ENCODE data around the gene DOCK11. TPM values are rescaled to one million over a fixed set of nuclear protein-coding genes. Genes with fewer than 3 reads are reported as not detected.
"Not testable (repeated sequence)": the region's sequence is repeated elsewhere in the genome, so short reads cannot be mapped to it uniquely, and the experiment has no call there.

DOCK11 gene
- polyA plus RNA-seq, 4 donors, result 1.3 to 8.6 (median 4.0) TPM

DNA sequence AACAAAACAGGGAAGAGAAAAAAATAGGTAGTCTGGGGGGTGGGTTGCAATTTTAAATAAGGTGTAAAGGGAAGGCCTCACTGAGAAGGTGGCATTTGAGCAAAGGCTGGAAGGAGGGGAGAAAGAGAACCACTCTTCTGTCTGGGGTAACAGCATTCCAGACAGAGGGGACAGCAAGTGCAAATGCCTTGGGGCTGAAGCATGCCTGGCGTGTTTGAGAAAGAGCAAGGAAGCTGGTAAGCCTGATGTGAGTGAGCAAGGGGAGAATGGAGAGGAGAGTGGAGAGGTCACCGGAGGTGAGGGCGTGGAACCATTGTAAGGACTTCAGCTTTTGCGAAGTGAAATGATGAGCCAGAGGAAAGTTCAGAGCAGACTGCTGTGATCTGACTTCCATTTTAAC lies 19.7 kb upstream of the DOCK11 start:
- no peaks in the 10 kb centered on the region for H3K9me3 ChIP-seq (ENCODE audit: control insufficient read depth in 2 of 2, insufficient read depth in 1 of 2, low read depth in 1 of 2, low read length in 1 of 2)
- H3K4me3 ChIP-seq (ENCODE audit: low read depth in 1 of 3, low read length in 3 of 3), result no peak overlapping the region
- H3K27me3 ChIP-seq (ENCODE audit: control insufficient read depth in 3 of 3, insufficient read depth in 3 of 3, low read length in 3 of 3), result no peaks in the 10 kb centered on the region
- no peak overlapping the region for H3K27ac ChIP-seq (ENCODE audit: low read depth in 1 of 3, low read length in 2 of 3)
- no peaks in the 10 kb centered on the region for H3K4me1 ChIP-seq (ENCODE audit: control insufficient read depth in 3 of 3, insufficient read depth in 2 of 3, low read depth in 1 of 3, low read length in 2 of 3)
- no peaks in the 10 kb centered on the region for H3K36me3 ChIP-seq (ENCODE audit: control insufficient read depth in 3 of 3, insufficient read depth in 2 of 3, low read depth in 1 of 3, low read length in 3 of 3)
- WGBS, 3 donors, result 88 to 93% (median 89%) methylated on average over 4 of the region's 4 CpGs
- DNase-seq, result no peak
- no peak for FAIRE-seq

- FAIRE-seq (no peak), DNase-seq (no peak)
These were observed 15.4 kb upstream of the DOCK11 start for GRCh38 chrX:118480172-118480571.

DNA sequence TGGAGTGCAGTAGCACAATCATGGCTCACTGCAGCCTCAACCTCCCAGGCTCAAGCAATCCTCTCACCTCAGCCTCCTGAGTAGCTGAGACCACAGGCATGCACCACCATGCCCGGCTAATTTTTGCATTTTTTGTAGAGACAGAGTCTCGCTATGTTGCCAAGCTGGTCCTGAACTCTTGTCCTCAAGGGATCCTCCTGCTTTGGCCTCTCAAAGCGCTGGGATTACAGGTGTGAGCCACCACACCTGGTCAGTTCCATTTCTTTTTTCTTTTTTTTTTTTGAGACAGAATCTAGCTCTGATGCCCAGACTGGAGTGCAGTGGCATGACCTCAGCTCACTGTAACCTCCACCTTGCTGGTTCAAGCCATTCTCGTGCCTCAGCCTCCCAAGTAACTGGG lies 13.2 kb upstream of the DOCK11 start:
- WGBS, 3 donors, result 79 to 97% (median 95%) methylated on average over 4 of the region's 4 CpGs
- not testable (repeated sequence) for FAIRE-seq

More at GRCh38 chrX:118480172-118480571, 15.4 kb upstream of the DOCK11 start:
- H3K27ac ChIP-seq (ENCODE audit: low read depth in 1 of 3, low read length in 2 of 3), result no peak overlapping the region
- H3K4me3 ChIP-seq (ENCODE audit: low read depth in 1 of 3, low read length in 3 of 3), result no peak overlapping the region
- no peaks in the 10 kb centered on the region for H3K9me3 ChIP-seq (ENCODE audit: control insufficient read depth in 2 of 2, insufficient read depth in 1 of 2, low read depth in 1 of 2, low read length in 1 of 2)
- no peaks in the 10 kb centered on the region for H3K36me3 ChIP-seq (ENCODE audit: control insufficient read depth in 3 of 3, insufficient read depth in 2 of 3, low read depth in 1 of 3, low read length in 3 of 3)
- 76 to 85% (median 78%) methylated on average over 1 of the region's 1 CpG for WGBS, 3 donors
- H3K27me3 ChIP-seq (ENCODE audit: control insufficient read depth in 3 of 3, insufficient read depth in 3 of 3, low read length in 3 of 3), result no peaks in the 10 kb centered on the region
- no peaks in the 10 kb centered on the region for H3K4me1 ChIP-seq (ENCODE audit: control insufficient read depth in 3 of 3, insufficient read depth in 2 of 3, low read depth in 1 of 3, low read length in 2 of 3)

GRCh38 chrX:118484216-118484903 lies 11.3 kb upstream of the DOCK11 start:
- Histone ChIP-seq H3K27me3 (ENCODE audit: control insufficient read depth in 3 of 3, insufficient read depth in 3 of 3, low read length in 3 of 3) (no peaks in the 10 kb centered on the region), H3K4me3 (ENCODE audit: low read depth in 1 of 3, low read length in 3 of 3) (no peak overlapping the region), H3K4me1 (ENCODE audit: control insufficient read depth in 3 of 3, insufficient read depth in 2 of 3, low read depth in 1 of 3, low read length in 2 of 3) (no peaks in the 10 kb centered on the region), H3K9me3 (ENCODE audit: control insufficient read depth in 2 of 2, insufficient read depth in 1 of 2, low read depth in 1 of 2, low read length in 1 of 2) (no peaks in the 10 kb centered on the region), H3K36me3 (ENCODE audit: control insufficient read depth in 3 of 3, insufficient read depth in 2 of 3, low read depth in 1 of 3, low read length in 3 of 3) (no peaks in the 10 kb centered on the region), H3K27ac (ENCODE audit: low read depth in 1 of 3, low read length in 2 of 3) (no peak overlapping the region)
- DNase-seq, result no peak
- 76 to 87% (median 83%) methylated on average over 9 of the region's 9 CpGs for WGBS, 3 donors
- no peak for FAIRE-seq

More for the DNA sequence above, 13.2 kb upstream of the DOCK11 start:
- not testable (repeated sequence) for H3K27me3 ChIP-seq (ENCODE audit: control insufficient read depth in 3 of 3, insufficient read depth in 3 of 3, low read length in 3 of 3); H3K4me1 ChIP-seq (ENCODE audit: control insufficient read depth in 3 of 3, insufficient read depth in 2 of 3, low read depth in 1 of 3, low read length in 2 of 3); DNase-seq; H3K27ac ChIP-seq (ENCODE audit: low read depth in 1 of 3, low read length in 2 of 3); H3K36me3 ChIP-seq (ENCODE audit: control insufficient read depth in 3 of 3, insufficient read depth in 2 of 3, low read depth in 1 of 3, low read length in 3 of 3); H3K4me3 ChIP-seq (ENCODE audit: low read depth in 1 of 3, low read length in 3 of 3); H3K9me3 ChIP-seq (ENCODE audit: control insufficient read depth in 2 of 2, insufficient read depth in 1 of 2, low read depth in 1 of 2, low read length in 1 of 2)

DNA sequence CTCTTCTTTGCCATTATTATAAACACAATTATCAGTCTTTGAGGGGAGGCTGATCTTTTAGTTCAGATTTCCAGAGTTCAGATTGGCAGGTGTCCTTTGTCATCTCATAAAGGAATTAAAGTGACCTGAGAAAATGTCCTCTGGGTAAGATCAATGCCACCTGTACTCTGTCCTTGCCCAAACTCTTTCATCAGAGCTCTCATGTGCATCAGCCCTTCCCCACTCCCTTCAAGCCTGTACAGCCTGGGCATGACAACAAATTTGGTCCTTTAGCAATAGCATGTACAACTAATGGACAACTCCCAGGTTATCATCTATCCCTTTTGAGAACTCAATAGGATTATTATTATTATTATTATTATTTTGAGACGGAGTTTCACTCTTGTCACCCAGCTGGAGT lies 8.9 kb upstream of the DOCK11 start:
- not testable (repeated sequence) for H3K4me3 ChIP-seq (ENCODE audit: low read depth in 1 of 3, low read length in 3 of 3); H3K9me3 ChIP-seq (ENCODE audit: control insufficient read depth in 2 of 2, insufficient read depth in 1 of 2, low read depth in 1 of 2, low read length in 1 of 2); H3K36me3 ChIP-seq (ENCODE audit: control insufficient read depth in 3 of 3, insufficient read depth in 2 of 3, low read depth in 1 of 3, low read length in 3 of 3); DNase-seq; H3K27me3 ChIP-seq (ENCODE audit: control insufficient read depth in 3 of 3, insufficient read depth in 3 of 3, low read length in 3 of 3); H3K4me1 ChIP-seq (ENCODE audit: control insufficient read depth in 3 of 3, insufficient read depth in 2 of 3, low read depth in 1 of 3, low read length in 2 of 3); H3K27ac ChIP-seq (ENCODE audit: low read depth in 1 of 3, low read length in 2 of 3); FAIRE-seq
- 91 to 100% (median 95%) methylated on average over 1 of the region's 1 CpG for WGBS, 3 donors

- H3K27me3 ChIP-seq (ENCODE audit: control insufficient read depth in 3 of 3, insufficient read depth in 3 of 3, low read length in 3 of 3), result peaks cover 0 to 14% (median 0%) of the 10 kb centered on the region in 3 donors
- DNase-seq (no peak), FAIRE-seq (no peak)
- H3K4me1 ChIP-seq (ENCODE audit: control insufficient read depth in 3 of 3, insufficient read depth in 2 of 3, low read depth in 1 of 3, low read length in 2 of 3), result peaks cover 0 to 4% (median 0%) of the 10 kb centered on the region in 3 donors
- H3K27ac ChIP-seq (ENCODE audit: low read depth in 1 of 3, low read length in 2 of 3), result no peak overlapping the region
- 74 to 93% (median 93%) methylated on average over 3 of the region's 3 CpGs for WGBS, 3 donors
- no peaks in the 10 kb centered on the region for H3K9me3 ChIP-seq (ENCODE audit: control insufficient read depth in 2 of 2, insufficient read depth in 1 of 2, low read depth in 1 of 2, low read length in 1 of 2)
- H3K36me3 ChIP-seq (ENCODE audit: control insufficient read depth in 3 of 3, insufficient read depth in 2 of 3, low read depth in 1 of 3, low read length in 3 of 3), result no peaks in the 10 kb centered on the region
- no peak overlapping the region for H3K4me3 ChIP-seq (ENCODE audit: low read depth in 1 of 3, low read length in 3 of 3)
These were observed 2.6 kb upstream of the DOCK11 start for GRCh38 chrX:118493016-118493415.

DNA sequence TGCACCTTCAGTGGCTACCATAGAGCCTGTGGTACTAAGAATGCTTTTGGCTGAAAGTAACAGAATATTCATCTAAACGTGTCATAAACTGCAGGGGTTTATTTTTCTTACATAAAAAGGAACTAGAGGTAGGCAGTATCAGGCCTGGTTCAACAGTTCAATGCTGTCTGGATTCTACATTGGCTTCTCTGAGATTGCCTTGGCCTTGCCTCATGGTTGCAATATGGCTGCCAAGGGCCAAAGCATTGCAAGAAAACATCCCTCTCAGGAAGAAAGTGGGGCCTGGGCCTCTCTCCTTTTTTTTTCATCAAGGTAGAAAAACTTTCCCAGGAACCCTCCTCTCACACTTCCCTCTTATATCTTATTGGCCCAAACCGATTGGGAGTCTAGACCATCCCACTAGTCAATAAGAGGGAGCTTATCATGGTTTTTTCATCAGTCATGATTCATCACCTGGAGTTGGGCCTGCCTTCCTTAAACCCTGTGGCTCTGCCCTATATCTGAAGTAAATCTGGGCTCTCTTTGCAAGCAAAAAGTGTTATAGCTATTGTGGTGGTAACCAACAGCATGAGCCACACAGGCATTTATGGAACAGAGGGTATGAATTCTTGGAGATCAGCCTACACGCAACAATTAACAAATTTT lies 1.8 kb upstream of the DOCK11 start:
- DNase-seq (no peak), FAIRE-seq (no peak)
- peaks cover 0 to 14% (median 0%) of the 10 kb centered on the region in 3 donors for H3K27me3 ChIP-seq (ENCODE audit: control insufficient read depth in 3 of 3, insufficient read depth in 3 of 3, low read length in 3 of 3)
- WGBS, 3 donors, result 74 to 93% (median 85%) methylated on average over 3 of the region's 3 CpGs
- H3K27ac ChIP-seq (ENCODE audit: low read depth in 1 of 3, low read length in 2 of 3), result no peak overlapping the region
- no peaks in the 10 kb centered on the region for H3K36me3 ChIP-seq (ENCODE audit: control insufficient read depth in 3 of 3, insufficient read depth in 2 of 3, low read depth in 1 of 3, low read length in 3 of 3)
- peaks cover 0 to 4% (median 0%) of the 10 kb centered on the region in 3 donors for H3K4me1 ChIP-seq (ENCODE audit: control insufficient read depth in 3 of 3, insufficient read depth in 2 of 3, low read depth in 1 of 3, low read length in 2 of 3)
- no peak overlapping the region for H3K4me3 ChIP-seq (ENCODE audit: low read depth in 1 of 3, low read length in 3 of 3)
- no peaks in the 10 kb centered on the region for H3K9me3 ChIP-seq (ENCODE audit: control insufficient read depth in 2 of 2, insufficient read depth in 1 of 2, low read depth in 1 of 2, low read length in 1 of 2)

GRCh38 chrX:118495958-118496762 lies 545 bp downstream of the DOCK11 start:
- Histone ChIP-seq H3K36me3 (ENCODE audit: control insufficient read depth in 3 of 3, insufficient read depth in 2 of 3, low read depth in 1 of 3, low read length in 3 of 3) (no peaks in the 10 kb centered on the region), H3K27me3 (ENCODE audit: control insufficient read depth in 3 of 3, insufficient read depth in 3 of 3, low read length in 3 of 3) (peaks cover 0 to 17% (median 0%) of the 10 kb centered on the region in 3 donors), H3K4me1 (ENCODE audit: control insufficient read depth in 3 of 3, insufficient read depth in 2 of 3, low read depth in 1 of 3, low read length in 2 of 3) (peaks cover 0 to 4% (median 0%) of the 10 kb centered on the region in 3 donors), H3K27ac (ENCODE audit: low read depth in 1 of 3, low read length in 2 of 3) (peak overlapping the region in 2 of 3 donors; percentile 37 to 83), H3K9me3 (ENCODE audit: control insufficient read depth in 2 of 2, insufficient read depth in 1 of 2, low read depth in 1 of 2, low read length in 1 of 2) (no peaks in the 10 kb centered on the region), H3K4me3 (ENCODE audit: low read depth in 1 of 3, low read length in 3 of 3) (peak overlapping the region; percentile 44 to 61 (median 60))
- 0 to 54% (median 15%) methylated on average over 45 to 81 of the region's 81 CpGs for WGBS, 3 donors
- DNase-seq (peak; percentile 43 to 56), FAIRE-seq (no peak)

All from small intestine (tissue), 7 donors.